DND-41 (cell line): Measurements from ENCODE around the gene RGMA.

Experiments used
- ATAC-seq: fragments of 200-7000 bp; cut with Tn5 transposase; 3 replicates; pipeline ENCODE4 v1.9.1; 2021; ENCODE audit warnings: low read depth; ENCODE audit not compliant: insufficient read depth
- DNase-seq: peaks from one replicate; pipeline ENCODE4 v3.0.0-alpha.2; 2020
- H2AFZ ChIP-seq: 2 replicates; pipeline ENCODE4 v1.6.0; 2012; ENCODE audit warnings: low read depth, low read length
- H3K27ac ChIP-seq: 2 replicates; pipeline ENCODE4 v1.5.1; 2012; ENCODE audit warnings: low read length, inconsistent platforms
- H3K27me3 ChIP-seq: fragments of 200-600 bp; sonication (generic); 2 replicates; pipeline ENCODE4 v1.6.0; 2012; ENCODE audit warnings: low read length, mild to moderate bottlenecking, inconsistent platforms; ENCODE audit not compliant: insufficient read depth, poor library complexity
- H3K36me3 ChIP-seq: 2 replicates; pipeline ENCODE4 v1.5.1; 2012; ENCODE audit warnings: low read length, inconsistent platforms; ENCODE audit not compliant: insufficient read depth
- H3K4me1 ChIP-seq: 2 replicates; pipeline ENCODE4 v1.5.1; 2012; ENCODE audit warnings: mild to moderate bottlenecking, low read length; ENCODE audit not compliant: insufficient read depth
- H3K4me2 ChIP-seq: 2 replicates; pipeline ENCODE4 v1.6.0; 2012; ENCODE audit warnings: mild to moderate bottlenecking, moderate library complexity, low read length, inconsistent platforms; ENCODE audit not compliant: insufficient read depth
- H3K4me3 ChIP-seq, 2 experiments: fragments of 200-600 bp in 1 of 2; shearing (Covaris generic) in 1 of 2; 2 replicates each; pipeline ENCODE4 v1.5.1; 2012 to 2016; ENCODE audit warnings: inconsistent platforms in 2 of 2, low read length in 2 of 2, mild to moderate bottlenecking in 2 of 2, low read depth in 1 of 2, moderate library complexity in 1 of 2
- H3K79me2 ChIP-seq: 2 replicates; pipeline ENCODE4 v1.6.0; 2012; ENCODE audit warnings: low read length, inconsistent platforms; ENCODE audit not compliant: insufficient read depth
- H3K9ac ChIP-seq: 2 replicates; pipeline ENCODE4 v1.6.0; 2012; ENCODE audit warnings: low read depth, mild to moderate bottlenecking, inconsistent platforms, low read length, moderate library complexity
- H3K9me3 ChIP-seq: 2 replicates; pipeline ENCODE4 v1.5.1; 2012; ENCODE audit warnings: low read length, moderate library complexity, mild to moderate bottlenecking, inconsistent platforms; ENCODE audit not compliant: insufficient read depth, severe bottlenecking
- H4K20me1 ChIP-seq: 2 replicates; pipeline ENCODE4 v1.6.0; 2012; ENCODE audit warnings: low read length; ENCODE audit not compliant: insufficient read depth
- CTCF ChIP-seq: IDR thresholded peaks from 2 replicates; pipeline ENCODE4 v1.5.1; 2012; ENCODE audit warnings: borderline replicate concordance, low read length, moderate library complexity, mild to moderate bottlenecking; ENCODE audit not compliant: poor library complexity, severe bottlenecking; ENCODE audit errors: extremely low read depth
- EZH2 ChIP-seq: IDR thresholded peaks from 3 replicates; pipeline ENCODE4 v1.6.1; 2012; ENCODE audit warnings: borderline replicate concordance, low read depth, mild to moderate bottlenecking, moderate library complexity, low read length, inconsistent platforms; ENCODE audit not compliant: severe bottlenecking

Gene RGMA

GRCh38 chr15:93045191-93045785 lies 43.7 kb downstream of the RGMA start:
- Histone ChIP-seq H3K4me2 (no peak overlapping the region), H3K9me3 (peaks cover 3% of the 10 kb centered on the region), H3K36me3 (peaks cover 66% of the 10 kb centered on the region), H2AFZ (no peak overlapping the region), H3K79me2 (no peaks in the 10 kb centered on the region), H3K4me3 (no peak overlapping the region), H4K20me1 (no peaks in the 10 kb centered on the region), H3K27ac (no peak overlapping the region), H3K27me3 (no peaks in the 10 kb centered on the region), H3K4me1 (peaks cover 17% of the 10 kb centered on the region), H3K9ac (no peak overlapping the region)
- ATAC-seq (no peak), DNase-seq (no peak)
- TF ChIP-seq EZH2: no peak
- no peak for TF ChIP-seq CTCF

- H3K27ac ChIP-seq: no peak overlapping the region
- peaks cover 3% of the 10 kb centered on the region for H3K9me3 ChIP-seq
- no peak overlapping the region for H3K4me2 ChIP-seq
- no peak overlapping the region for H2AFZ ChIP-seq
- DNase-seq (no peak), ATAC-seq (no peak)
- H3K27me3 ChIP-seq: no peaks in the 10 kb centered on the region
- H3K4me3 ChIP-seq: no peak overlapping the region
- peaks cover 17% of the 10 kb centered on the region for H3K4me1 ChIP-seq
- H3K79me2 ChIP-seq: no peaks in the 10 kb centered on the region
- H3K36me3 ChIP-seq: peaks cover 58% of the 10 kb centered on the region
- no peaks in the 10 kb centered on the region for H4K20me1 ChIP-seq
- TF ChIP-seq CTCF: no peak
- TF ChIP-seq EZH2: no peak
- no peak overlapping the region for H3K9ac ChIP-seq
Observed at GRCh38 chr15:93044301-93045190, 44.5 kb downstream of the RGMA start.

GRCh38 chr15:93043621-93044300 lies 45.2 kb downstream of the RGMA start:
- Histone ChIP-seq H4K20me1 (no peaks in the 10 kb centered on the region), H3K27me3 (no peaks in the 10 kb centered on the region), H3K9me3 (peaks cover 3% of the 10 kb centered on the region), H3K4me1 (peaks cover 17% of the 10 kb centered on the region), H3K36me3 (peaks cover 52% of the 10 kb centered on the region), H3K4me2 (no peak overlapping the region), H3K79me2 (no peaks in the 10 kb centered on the region), H3K9ac (no peak overlapping the region), H3K27ac (no peak overlapping the region), H3K4me3 (no peak overlapping the region), H2AFZ (no peak overlapping the region)
- DNase-seq (no peak), ATAC-seq (no peak)
- no peak for TF ChIP-seq CTCF
- TF ChIP-seq EZH2: no peak
